Glomerular endothelial cell (primary cell): ENCODE data around the gene IL6. TPM values are rescaled to one million over a fixed set of nuclear protein-coding genes. Genes with fewer than 3 reads are reported as not detected.
"Not testable (repeated sequence)": the region's sequence is repeated elsewhere in the genome, so short reads cannot be mapped to it uniquely, and the experiment has no call there.

Experiments
- DNase-seq: peaks from one replicate; pipeline ENCODE4 v3.0.0-alpha.2; 2011; ENCODE audit warnings: low read depth, low spot score; ENCODE audit errors: extremely low read depth
- total RNA-seq: library from RNA; depleted of rRNA; stranded (reverse); fragments of >200 nt; gene quantifications from 2 replicates; pipeline ENCODE4 v1.2.3, GENCODE V29; 2015

Gene IL6
- total RNA-seq, 1 donor from 2014 or later, result 15.0 TPM

GRCh38 chr7:22703978-22704610 lies 22.9 kb upstream of the IL6 start:
- DNase-seq, result not testable (repeated sequence)

GRCh38 chr7:22704722-22705121 lies 22.3 kb upstream of the IL6 start:
- DNase-seq, result not testable (repeated sequence)

- DNase-seq, result not testable (repeated sequence)
Observed at GRCh38 chr7:22705874-22706273, 21.1 kb upstream of the IL6 start.

- not testable (repeated sequence) for DNase-seq
Observed at GRCh38 chr7:22707026-22707691, 19.8 kb upstream of the IL6 start.

GRCh38 chr7:22708214-22708613 lies 18.8 kb upstream of the IL6 start:
- not testable (repeated sequence) for DNase-seq

GRCh38 chr7:22708677-22709061 lies 18.3 kb upstream of the IL6 start:
- DNase-seq, result not testable (repeated sequence)

- DNase-seq, result not testable (repeated sequence)
Observed at GRCh38 chr7:22709062-22709829, 17.8 kb upstream of the IL6 start.

GRCh38 chr7:22709857-22710256 lies 17.1 kb upstream of the IL6 start:
- DNase-seq, result no peak

- no peak for DNase-seq
Observed at GRCh38 chr7:22712999-22713398, 14.0 kb upstream of the IL6 start.

- DNase-seq, result no peak
Observed at GRCh38 chr7:22713463-22713862, 13.5 kb upstream of the IL6 start.

- DNase-seq, result no peak
Observed at GRCh38 chr7:22715969-22716368, 11.0 kb upstream of the IL6 start.

- DNase-seq, result no peak
Observed at GRCh38 chr7:22717760-22718159, 9.2 kb upstream of the IL6 start.

GRCh38 chr7:22718200-22718711 lies 8.7 kb upstream of the IL6 start:
- peak; percentile 78 for DNase-seq

GRCh38 chr7:22718911-22719420 lies 8.0 kb upstream of the IL6 start:
- DNase-seq, result no peak

GRCh38 chr7:22720791-22721786 lies 5.9 kb upstream of the IL6 start:
- no peak for DNase-seq

- no peak for DNase-seq
Observed at GRCh38 chr7:22722536-22723180, 4.3 kb upstream of the IL6 start.

- no peak for DNase-seq
Observed at GRCh38 chr7:22723181-22723601, 3.8 kb upstream of the IL6 start.

GRCh38 chr7:22723637-22724036 lies 3.4 kb upstream of the IL6 start:
- DNase-seq, result no peak

GRCh38 chr7:22724861-22725260 lies 2.1 kb upstream of the IL6 start:
- no peak for DNase-seq

- no peak for DNase-seq
Observed at GRCh38 chr7:22725585-22725984, 1.4 kb upstream of the IL6 start.
